HEK293T (cell line): ENCODE data around the gene ZBTB12.
A peak's percentile ranks its signal among the peaks of the same experiment; 100 is the strongest.

ENCODE experiments used
- CTCF ChIA-PET: fragments of 350-600 bp; formaldehyde crosslinking; extraction: SDS; loops from one replicate; lab custom pipeline; 2021; ENCODE audit warnings: antibody characterized with exemption, inconsistent platforms; lab: Yijun Ruan, JAX
- POLR2A ChIA-PET: fragments of 350-600 bp; formaldehyde crosslinking; extraction: SDS; loops from one replicate; lab custom pipeline; 2020; ENCODE audit warnings: antibody characterized with exemption, inconsistent platforms; lab: Yijun Ruan, JAX
- DNase-seq: peaks from one replicate; pipeline ENCODE4 v3.0.0; 2012; ENCODE audit warnings: mixed read lengths; ENCODE audit errors: extremely low spot score
- ARNT ChIP-seq: fragments of 450-650 bp; IDR thresholded peaks from 2 replicates; pipeline ENCODE4 v1.6.1; 2017; ENCODE audit warnings: mild to moderate bottlenecking
- BHLHE40 ChIP-seq: fragments of 450-650 bp; IDR thresholded peaks from 2 replicates; pipeline ENCODE4 v1.6.1; 2016; ENCODE audit warnings: mild to moderate bottlenecking, moderate library complexity, borderline replicate concordance
- CTBP1 ChIP-seq: fragments of 450-650 bp; IDR thresholded peaks from 2 replicates; pipeline ENCODE4 v1.6.1; 2016; ENCODE audit warnings: borderline replicate concordance
- ELF4 ChIP-seq: fragments of 450-650 bp; IDR thresholded peaks from 2 replicates; pipeline ENCODE4 v1.6.1; 2017; ENCODE audit warnings: antibody characterized with exemption
- FOXA1 ChIP-seq: fragments of 450-650 bp; IDR thresholded peaks from 2 replicates; pipeline ENCODE4 v1.6.1; 2016; ENCODE audit warnings: mild to moderate bottlenecking
- FOXK2 ChIP-seq: fragments of 450-650 bp; IDR thresholded peaks from 2 replicates; pipeline ENCODE4 v1.6.1; 2016; ENCODE audit warnings: mild to moderate bottlenecking
- FOXM1 ChIP-seq: fragments of 450-650 bp; IDR thresholded peaks from 2 replicates; pipeline ENCODE4 v1.6.1; 2017; ENCODE audit warnings: mild to moderate bottlenecking, borderline replicate concordance
- HDGF ChIP-seq: fragments of 450-650 bp; IDR thresholded peaks from 2 replicates; pipeline ENCODE4 v1.6.1; 2017; ENCODE audit warnings: antibody characterized with exemption, borderline replicate concordance
- L3MBTL2 ChIP-seq: fragments of 450-650 bp; conservative IDR thresholded peaks from 2 replicates; pipeline ENCODE4 v1.6.1; 2016; ENCODE audit warnings: mild to moderate bottlenecking
- LEF1 ChIP-seq: fragments of 450-650 bp; IDR thresholded peaks from 2 replicates; pipeline ENCODE4 v1.6.1; 2017; ENCODE audit warnings: mild to moderate bottlenecking, borderline replicate concordance
- NFRKB ChIP-seq: fragments of 450-650 bp; IDR thresholded peaks from 2 replicates; pipeline ENCODE4 v1.6.1; 2016; ENCODE audit warnings: mild to moderate bottlenecking, moderate library complexity
- SP1 ChIP-seq: fragments of 450-650 bp; IDR thresholded peaks from 2 replicates; pipeline ENCODE4 v1.6.1; 2017
- SUZ12 ChIP-seq: fragments of 450-650 bp; IDR thresholded peaks from 2 replicates; pipeline ENCODE4 v1.6.1; 2016; ENCODE audit warnings: mild to moderate bottlenecking
- TARDBP ChIP-seq: fragments of 450-650 bp; IDR thresholded peaks from 2 replicates; pipeline ENCODE4 v1.6.1; 2016
- ZNF384 ChIP-seq: fragments of 450-650 bp; IDR thresholded peaks from 2 replicates; pipeline ENCODE4 v1.6.1; 2016
- TF ChIP-seq, protein P1 (sequence below): fragments of 450-650 bp; IDR thresholded peaks from 2 replicates; pipeline ENCODE4 v1.6.1; 2016

The ZBTB12 gene

DNA sequence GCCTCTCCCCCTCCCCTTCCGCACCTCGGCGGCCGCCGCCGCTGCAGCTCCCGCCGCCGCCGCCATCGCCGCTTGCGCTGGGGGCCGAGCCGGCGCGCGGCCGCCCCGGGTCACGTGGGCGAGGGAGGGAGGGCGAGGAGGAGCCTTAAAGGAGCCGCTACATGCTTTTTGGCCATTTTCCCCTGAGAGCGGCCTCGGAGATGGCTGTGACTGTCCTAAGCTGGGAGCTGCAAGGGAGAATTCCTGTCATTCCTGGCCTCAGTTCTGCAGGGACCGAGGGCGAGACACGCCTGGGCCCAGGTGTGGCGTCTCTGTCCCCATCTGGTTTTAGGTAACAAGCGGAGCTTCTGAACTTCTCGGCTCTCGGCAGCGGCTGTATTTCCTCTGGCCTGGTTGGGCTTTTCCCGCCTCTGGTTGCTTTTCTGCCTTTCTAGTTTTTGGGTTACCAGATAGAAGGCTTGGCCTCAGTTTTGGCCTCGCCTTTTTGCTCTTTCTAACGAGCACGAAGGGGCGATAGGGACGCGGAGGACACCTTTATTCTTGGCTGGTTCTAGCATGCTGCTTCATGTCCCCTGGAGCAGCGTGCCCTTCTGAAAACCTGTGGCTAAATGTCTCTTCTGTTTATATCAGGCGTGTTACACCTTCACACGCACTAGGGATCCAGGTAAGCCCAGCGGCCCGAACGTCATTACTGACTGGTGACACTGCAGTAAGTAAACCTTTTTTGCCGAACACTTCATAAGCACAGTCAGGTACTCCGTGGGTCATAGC is 4.1 kb downstream of the ZBTB12 start, which contains the start of gene EHMT2:
EHMT2 (minus strand) TSS at position 87 of the 771 bp plus-strand sequence; CDS start at position 66, 21 bp downstream.
- CTCF ChIA-PET: interaction anchor here (0.6 to 1.5 kb wide), 5 partner anchors 9 to 91 kb away, joined by 3 to 4 read pairs (median 3); partner anchors contain the start of gene LSM2
- peak; percentile 87 for DNase-seq
- POLR2A ChIA-PET: interaction anchor here (0.9 to 2.7 kb wide), 16 partner anchors 10 to 356 kb away, joined by 3 to 13 read pairs (median 6); partner anchors contain the start of genes C6orf47, DDX39B, DXO and HSPA1A
- TF ChIP-seq L3MBTL2: peak; percentile 59
- no peak for TF ChIP-seq BHLHE40
- no peak for TF ChIP-seq HDGF
- TF ChIP-seq ELF4: no peak
- TF ChIP-seq SP1: no peak
- TF ChIP-seq FOXK2: no peak
- TF ChIP-seq FOXM1: peak; percentile 84; the same call in 1 of the 2 replicates

DNA sequence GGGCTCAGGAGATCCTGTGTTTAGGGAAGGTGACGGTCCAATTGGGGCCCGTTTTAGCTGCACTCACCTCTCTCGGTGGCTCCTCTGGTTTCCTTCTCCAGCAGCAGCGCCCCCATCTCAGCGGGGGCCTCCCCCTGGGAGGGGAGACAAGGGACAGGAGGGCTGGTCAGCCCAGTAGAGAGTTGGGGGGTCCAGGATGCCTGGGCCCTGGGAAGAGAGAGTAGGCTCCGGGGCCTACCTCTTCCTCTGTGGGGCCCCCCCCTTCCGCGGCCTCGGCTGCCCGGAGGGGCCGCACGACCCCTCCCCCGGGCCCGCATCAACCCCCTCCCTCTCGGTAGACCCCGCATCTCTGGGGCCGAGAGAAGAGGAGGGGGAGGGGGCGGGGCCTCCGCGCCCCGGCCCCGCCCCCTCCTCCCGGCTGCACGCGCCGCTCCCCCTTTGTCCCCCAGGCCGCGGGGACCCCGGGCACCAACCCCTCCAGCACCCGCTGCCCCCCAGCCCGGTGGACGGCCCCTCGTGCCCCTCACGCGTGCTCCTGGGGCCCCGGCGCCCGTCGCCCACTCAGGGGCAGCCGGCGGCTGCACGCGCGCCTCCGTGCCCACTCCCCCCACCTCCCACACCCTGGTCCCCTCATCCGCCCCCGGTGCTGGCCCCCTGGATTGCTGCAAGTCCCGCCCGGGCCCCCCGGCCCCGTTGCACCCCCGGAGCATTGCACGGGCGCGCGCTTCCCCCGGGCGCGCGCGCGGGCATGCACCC is 4.9 kb downstream of the ZBTB12 start:
- TF ChIP-seq SP1: no peak
- no peak for TF ChIP-seq FOXA1
- no peak for TF ChIP-seq TARDBP
- no peak for TF ChIP-seq BHLHE40
- no peak for TF ChIP-seq LEF1
- no peak for TF ChIP-seq CTBP1
- TF ChIP-seq HDGF: no peak
- no peak for TF ChIP-seq ARNT
- TF ChIP-seq ZNF384: no peak
- TF ChIP-seq FOXM1: no peak
- POLR2A ChIA-PET: interaction anchor here (0.9 to 2.7 kb wide), 10 partner anchors 10 to 355 kb away, joined by 3 to 13 read pairs (median 6); partner anchors contain the start of genes DDX39B, DXO, HSPA1A and HSPA1L
- CTCF ChIA-PET: interaction anchor here (1.5 kb wide), 1 partner anchor 90 kb away, joined by 3 read pairs; the partner anchor contains the start of gene LSM2
- DNase-seq: no peak

DNA sequence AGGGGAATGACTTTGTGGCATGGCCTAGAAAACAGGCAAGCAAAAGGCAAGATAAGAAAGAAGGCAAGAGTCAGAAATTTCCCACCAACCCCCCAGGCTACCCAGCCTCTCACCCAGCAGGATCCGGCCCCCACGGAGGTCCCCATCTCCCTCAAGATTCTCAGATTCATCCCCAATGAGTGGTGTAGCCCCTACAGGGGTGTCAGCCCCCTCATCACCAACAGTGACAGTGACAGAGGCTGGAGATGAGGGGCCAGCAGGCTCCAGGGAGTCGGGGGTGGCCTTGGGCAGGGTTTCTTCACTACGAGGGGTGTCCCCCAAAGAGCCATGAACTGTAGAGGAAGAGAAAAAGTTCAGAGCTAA is 5.4 kb downstream of the ZBTB12 start:
- ChIA-PET POLR2A (interaction anchor here (0.9 to 2.7 kb wide), 6 partner anchors 11 to 354 kb away, joined by 3 to 13 read pairs (median 6); partner anchors contain the start of genes DDX39B, HSPA1B, LSM2 and NEU1), CTCF (no interaction called here)
- no peak for TF ChIP-seq HDGF
- TF ChIP-seq CTBP1: no peak
- TF ChIP-seq TARDBP: no peak
- TF ChIP-seq FOXA1: no peak
- no peak for TF ChIP-seq NFRKB
- no peak for TF ChIP-seq ZNF384
- no peak for TF ChIP-seq LEF1
- no peak for TF ChIP-seq SUZ12
- TF ChIP-seq SP1: no peak
- no peak for TF ChIP-seq BHLHE40
- no peak for TF ChIP-seq L3MBTL2
- TF ChIP-seq ARNT: no peak
- TF ChIP-seq, protein P1, sequence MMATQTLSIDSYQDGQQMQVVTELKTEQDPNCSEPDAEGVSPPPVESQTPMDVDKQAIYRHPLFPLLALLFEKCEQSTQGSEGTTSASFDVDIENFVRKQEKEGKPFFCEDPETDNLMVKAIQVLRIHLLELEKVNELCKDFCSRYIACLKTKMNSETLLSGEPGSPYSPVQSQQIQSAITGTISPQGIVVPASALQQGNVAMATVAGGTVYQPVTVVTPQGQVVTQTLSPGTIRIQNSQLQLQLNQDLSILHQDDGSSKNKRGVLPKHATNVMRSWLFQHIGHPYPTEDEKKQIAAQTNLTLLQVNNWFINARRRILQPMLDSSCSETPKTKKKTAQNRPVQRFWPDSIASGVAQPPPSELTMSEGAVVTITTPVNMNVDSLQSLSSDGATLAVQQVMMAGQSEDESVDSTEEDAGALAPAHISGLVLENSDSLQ: no peak

DNA sequence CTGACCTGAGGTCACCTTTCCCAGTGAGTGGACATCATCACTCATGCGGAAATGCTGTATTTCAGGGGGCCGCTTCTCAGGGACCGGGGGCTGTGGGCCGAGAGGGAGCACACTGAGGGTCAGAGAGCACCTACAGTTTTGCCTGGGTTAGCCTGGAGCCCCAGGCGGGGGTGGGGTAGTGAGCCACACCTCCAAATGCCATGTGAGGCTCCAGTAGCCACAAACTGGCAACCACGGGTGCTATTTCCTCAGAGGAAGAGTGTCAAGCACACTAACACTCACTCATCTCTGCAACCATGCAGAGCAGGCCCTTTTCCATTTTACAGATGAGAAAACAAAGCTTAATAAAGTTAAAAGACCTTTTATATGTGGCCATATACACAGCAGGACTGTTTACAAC is 9.1 kb downstream of the ZBTB12 start:
- ChIA-PET POLR2A (no interaction called here), CTCF (no interaction called here)
- TF ChIP-seq HDGF: no peak
- no peak for TF ChIP-seq FOXA1
- TF ChIP-seq FOXK2: no peak
- TF ChIP-seq BHLHE40: no peak
- TF ChIP-seq L3MBTL2: no peak
- TF ChIP-seq ZNF384: no peak
- TF ChIP-seq CTBP1: no peak
- no peak for TF ChIP-seq LEF1
- DNase-seq: no peak

More for the DNA sequence above, 5.4 kb downstream of the ZBTB12 start:
- no peak for DNase-seq

DNA sequence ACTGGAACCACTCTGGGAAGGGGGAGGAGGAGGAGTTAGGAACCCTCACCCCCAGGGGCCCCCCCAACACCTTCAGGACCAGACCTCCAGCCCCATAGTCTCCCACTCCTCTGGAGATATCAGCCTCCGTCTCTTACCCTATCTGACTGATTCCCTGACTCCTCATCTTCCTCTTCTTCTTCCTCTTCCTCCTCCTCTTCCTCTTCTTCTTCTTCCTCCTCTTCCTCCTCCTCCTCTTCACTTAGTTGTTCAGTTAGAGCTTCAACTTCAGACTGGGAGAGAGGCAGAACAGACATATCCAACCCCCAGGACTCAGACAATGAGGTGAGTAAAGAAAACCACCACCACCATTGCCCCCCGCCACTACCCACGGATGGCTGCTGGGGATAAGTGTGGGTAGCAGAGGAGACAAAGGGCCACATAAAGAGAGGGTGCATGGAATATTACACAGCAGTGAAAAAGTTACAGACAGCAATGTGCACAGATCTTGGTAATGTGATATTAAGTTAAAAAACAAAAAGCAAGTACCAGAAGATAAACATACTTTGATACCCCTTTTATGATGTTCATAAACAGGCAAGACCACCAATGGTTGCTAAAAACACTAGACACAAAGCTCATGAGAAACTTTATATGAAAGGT is 12.4 kb downstream of the ZBTB12 start:
- TF ChIP-seq FOXK2: no peak
- TF ChIP-seq NFRKB: no peak
- no peak for TF ChIP-seq FOXM1
- TF ChIP-seq FOXA1: no peak
- TF ChIP-seq LEF1: no peak
- TF ChIP-seq SP1: no peak
- no peak for TF ChIP-seq ELF4
- TF ChIP-seq SUZ12: no peak
- no peak for TF ChIP-seq CTBP1
- no peak for TF ChIP-seq TARDBP
- TF ChIP-seq BHLHE40: no peak
- TF ChIP-seq ARNT: no peak
- no peak for TF ChIP-seq ZNF384
- TF ChIP-seq HDGF: no peak
- TF ChIP-seq, protein P1: no peak
- TF ChIP-seq L3MBTL2: no peak
- no peak for DNase-seq
- POLR2A ChIA-PET: interaction anchor here (0.7 to 1.2 kb wide), 3 partner anchors 26 to 45 kb away, joined by 3 to 4 read pairs (median 3); partner anchors contain the start of gene NEU1
- CTCF ChIA-PET: interaction anchor here (1.0 to 1.8 kb wide), 4 partner anchors 9 to 63 kb away, joined by 3 to 4 read pairs (median 3); no protein-coding TSS in a partner anchor
